Measurements from ENCODE around the gene MYO18A. TPM values are rescaled to one million over a fixed set of nuclear protein-coding genes. Genes with fewer than 3 reads are reported as not detected.

Gene MYO18A
- total RNA-seq, 4 donors from 2014 or later = 526 to 1,058 (median 835) TPM

DNA sequence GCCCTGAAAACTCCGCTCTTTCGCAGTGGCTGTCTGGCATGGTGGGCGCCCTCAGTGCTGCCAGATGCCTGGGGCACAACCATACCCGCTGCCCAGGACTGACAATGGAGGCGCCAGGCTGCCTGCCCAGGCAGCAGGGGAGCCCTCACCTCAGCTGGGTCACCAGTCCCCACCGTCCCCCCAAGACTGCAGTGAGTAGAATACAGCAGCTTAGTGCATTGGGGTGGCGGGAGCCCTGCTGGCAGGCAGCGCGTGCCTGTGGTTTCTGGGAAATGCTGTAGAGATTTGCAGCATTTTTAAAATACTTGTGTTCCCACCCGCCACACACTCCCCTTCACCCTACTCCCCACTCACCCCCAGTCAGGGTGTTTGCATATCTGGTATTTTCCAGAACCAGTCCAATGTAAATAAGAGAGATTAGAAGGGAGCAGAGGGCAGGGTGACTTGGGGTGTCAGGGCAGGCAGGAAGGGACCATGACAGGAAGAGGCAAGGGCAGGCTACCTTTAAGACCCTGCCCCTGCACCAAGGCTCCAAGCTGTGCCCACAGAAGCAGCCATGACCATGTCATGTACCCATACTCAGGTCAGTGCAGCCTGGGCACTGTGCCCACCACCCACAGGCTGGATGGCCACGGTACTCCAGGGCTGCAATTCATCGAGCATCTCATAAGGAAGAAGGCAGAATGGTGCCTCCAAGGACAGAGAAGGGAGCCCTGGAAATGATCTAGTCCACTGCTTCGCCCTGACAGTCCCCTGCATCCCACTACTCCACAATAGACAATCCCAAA, 21.5 kb downstream of the MYO18A start:
- ATAC-seq (no peak), DNase-seq (no peak)
- Histone ChIP-seq H3K27ac (no peak overlapping the region), H3K9me3 (no peaks in the 10 kb centered on the region), H3K4me3 (no peak overlapping the region), H3K27me3 (no peaks in the 10 kb centered on the region), H3K36me3 (no peaks in the 10 kb centered on the region), H3K4me1 (peaks cover 25 to 33% of the 10 kb centered on the region in 2 donors)
- intact Hi-C loops (cut with DNase I; ENCODE audit: low total_unique reads) = no loop called here
- in situ Hi-C loops (cut with MboI; ENCODE audit: low sequenced_read_pairs in 4 of 4) = loop anchor here in 2 of 4 donors (10.0 to 25.0 kb wide), 2 partner anchors 66 to 129 kb away; partner anchors contain the start of gene NUFIP2 (in 1 of the 2)
- TF ChIP-seq POLR2A (IDR thresholded peaks at IDR 0.05) = no peak
- TF ChIP-seq, protein P1, sequence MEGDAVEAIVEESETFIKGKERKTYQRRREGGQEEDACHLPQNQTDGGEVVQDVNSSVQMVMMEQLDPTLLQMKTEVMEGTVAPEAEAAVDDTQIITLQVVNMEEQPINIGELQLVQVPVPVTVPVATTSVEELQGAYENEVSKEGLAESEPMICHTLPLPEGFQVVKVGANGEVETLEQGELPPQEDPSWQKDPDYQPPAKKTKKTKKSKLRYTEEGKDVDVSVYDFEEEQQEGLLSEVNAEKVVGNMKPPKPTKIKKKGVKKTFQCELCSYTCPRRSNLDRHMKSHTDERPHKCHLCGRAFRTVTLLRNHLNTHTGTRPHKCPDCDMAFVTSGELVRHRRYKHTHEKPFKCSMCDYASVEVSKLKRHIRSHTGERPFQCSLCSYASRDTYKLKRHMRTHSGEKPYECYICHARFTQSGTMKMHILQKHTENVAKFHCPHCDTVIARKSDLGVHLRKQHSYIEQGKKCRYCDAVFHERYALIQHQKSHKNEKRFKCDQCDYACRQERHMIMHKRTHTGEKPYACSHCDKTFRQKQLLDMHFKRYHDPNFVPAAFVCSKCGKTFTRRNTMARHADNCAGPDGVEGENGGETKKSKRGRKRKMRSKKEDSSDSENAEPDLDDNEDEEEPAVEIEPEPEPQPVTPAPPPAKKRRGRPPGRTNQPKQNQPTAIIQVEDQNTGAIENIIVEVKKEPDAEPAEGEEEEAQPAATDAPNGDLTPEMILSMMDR (IDR thresholded peaks at IDR 0.05 in 4 of 5, conservative IDR thresholded peaks at IDR 0.05 in 1 of 5) = no peak

DNA sequence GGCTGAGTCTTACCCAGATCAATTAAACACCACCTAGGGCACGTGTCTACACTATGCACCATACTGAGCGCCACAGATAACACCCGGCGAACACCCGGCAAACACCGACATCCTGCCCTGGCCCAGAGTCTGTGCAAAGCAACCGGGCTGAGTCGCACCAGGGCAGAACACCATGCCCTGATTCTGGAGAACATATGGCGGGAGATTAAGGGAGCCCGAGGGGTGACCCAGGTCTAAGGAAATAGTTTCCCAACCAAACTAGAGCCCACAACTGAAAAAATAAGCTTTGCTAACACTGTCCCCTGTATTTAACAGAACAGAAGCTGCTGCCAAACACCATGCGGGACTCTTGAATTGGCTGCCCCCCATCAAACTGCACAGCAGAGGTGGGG, 22.1 kb downstream of the MYO18A start:
- H3K27ac ChIP-seq = no peak overlapping the region
- H3K4me1 ChIP-seq = peaks cover 25 to 31% of the 10 kb centered on the region in 2 donors
- H3K4me3 ChIP-seq = no peak overlapping the region
- H3K27me3 ChIP-seq = no peaks in the 10 kb centered on the region
- ATAC-seq (no peak), DNase-seq (no peak)
- in situ Hi-C loops (cut with MboI; ENCODE audit: low sequenced_read_pairs in 4 of 4) (loop anchor here in 2 of 4 donors (10.0 to 25.0 kb wide), 2 partner anchors 67 to 129 kb away; partner anchors contain the start of gene NUFIP2 (in 1 of the 2)), intact Hi-C loops (cut with DNase I; ENCODE audit: low total_unique reads) (no loop called here)
- TF ChIP-seq, protein P1 (IDR thresholded peaks at IDR 0.05 in 4 of 5, conservative IDR thresholded peaks at IDR 0.05 in 1 of 5) = no peak
- TF ChIP-seq POLR2A (IDR thresholded peaks at IDR 0.05) = no peak
- H3K36me3 ChIP-seq = no peaks in the 10 kb centered on the region
- no peaks in the 10 kb centered on the region for H3K9me3 ChIP-seq

DNA sequence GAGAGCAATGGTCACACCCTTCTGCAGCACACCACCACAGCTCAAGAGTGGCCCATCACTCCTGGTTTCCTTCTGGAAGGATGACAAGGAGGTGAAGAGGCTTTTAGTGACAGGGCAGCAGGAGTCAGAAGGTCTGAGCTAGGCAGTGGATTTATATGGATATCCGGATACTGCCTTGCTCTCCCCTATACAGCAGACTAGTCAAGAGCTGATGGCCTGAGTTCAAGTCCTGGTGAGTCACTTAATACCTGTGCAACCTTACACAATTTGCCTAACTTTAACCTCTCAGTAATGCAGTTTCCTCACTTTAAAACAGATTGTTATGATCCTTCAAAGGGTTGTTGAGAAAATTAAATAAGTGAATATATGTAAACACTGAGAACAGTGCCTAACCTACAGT, 22.9 kb downstream of the MYO18A start:
- Histone ChIP-seq H3K9me3 (no peaks in the 10 kb centered on the region), H3K36me3 (no peaks in the 10 kb centered on the region), H3K4me1 (peaks cover 25 to 31% of the 10 kb centered on the region in 2 donors), H3K27ac (peak overlapping the region in 2 of 4 donors; percentile 70 to 71), H3K4me3 (no peak overlapping the region), H3K27me3 (no peaks in the 10 kb centered on the region)
- in situ Hi-C loops (cut with MboI; ENCODE audit: low sequenced_read_pairs in 4 of 4) = loop anchor here in 2 of 4 donors (10.0 to 25.0 kb wide), 2 partner anchors 67 to 130 kb away; partner anchors contain the start of gene NUFIP2 (in 1 of the 2)
- DNase-seq = no peak
- ATAC-seq = no peak
- intact Hi-C loops (cut with DNase I; ENCODE audit: low total_unique reads) = no loop called here
- TF ChIP-seq, protein P1 (IDR thresholded peaks at IDR 0.05 in 4 of 5, conservative IDR thresholded peaks at IDR 0.05 in 1 of 5) = no peak
- TF ChIP-seq POLR2A (IDR thresholded peaks at IDR 0.05) = no peak

DNA sequence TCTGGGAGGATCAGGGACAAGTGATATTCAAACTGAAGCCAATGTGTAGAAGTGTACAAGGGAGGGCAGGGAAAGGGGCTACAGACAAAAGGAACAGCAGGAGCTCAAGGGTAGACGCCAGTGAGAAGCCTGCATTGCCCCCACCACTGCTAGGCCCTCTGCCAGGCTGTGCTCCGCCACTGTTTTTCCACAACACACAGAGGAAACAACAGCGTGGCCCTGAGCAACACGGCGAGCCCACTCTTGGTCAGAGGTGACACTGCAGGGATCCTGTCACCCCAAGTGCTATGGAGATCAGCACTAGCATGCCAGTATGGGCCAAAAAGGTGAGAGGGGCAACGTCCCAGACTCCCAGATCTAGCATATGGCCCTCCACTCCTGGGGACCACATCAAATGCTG, 23.4 kb downstream of the MYO18A start:
- Histone ChIP-seq H3K36me3 (no peaks in the 10 kb centered on the region), H3K27ac (peak overlapping the region in 3 of 4 donors; percentile 70 to 72 (median 71)), H3K4me3 (no peak overlapping the region), H3K4me1 (peaks cover 25 to 31% of the 10 kb centered on the region in 2 donors), H3K9me3 (no peaks in the 10 kb centered on the region), H3K27me3 (no peaks in the 10 kb centered on the region)
- ATAC-seq (no peak), DNase-seq (no peak)
- no peak for TF ChIP-seq POLR2A (IDR thresholded peaks at IDR 0.05)
- TF ChIP-seq, protein P1 (IDR thresholded peaks at IDR 0.05 in 4 of 5, conservative IDR thresholded peaks at IDR 0.05 in 1 of 5) = no peak
- intact Hi-C loops (cut with DNase I; ENCODE audit: low total_unique reads) = no loop called here
- in situ Hi-C loops (cut with MboI; ENCODE audit: low sequenced_read_pairs in 4 of 4) = loop anchor here in 2 of 4 donors (10.0 to 25.0 kb wide), 2 partner anchors 68 to 131 kb away; partner anchors contain the start of gene NUFIP2 (in 1 of the 2)

All from gastrocnemius medialis (tissue), 4 donors.